AG08396 (cell line): ENCODE measurements around the gene ATP5F1D.

Source experiments
- DNase-seq: peaks from one replicate; pipeline ENCODE4 v3.0.0; 2012; ENCODE audit warnings: low spot score, mixed read lengths

Gene ATP5F1D

DNA sequence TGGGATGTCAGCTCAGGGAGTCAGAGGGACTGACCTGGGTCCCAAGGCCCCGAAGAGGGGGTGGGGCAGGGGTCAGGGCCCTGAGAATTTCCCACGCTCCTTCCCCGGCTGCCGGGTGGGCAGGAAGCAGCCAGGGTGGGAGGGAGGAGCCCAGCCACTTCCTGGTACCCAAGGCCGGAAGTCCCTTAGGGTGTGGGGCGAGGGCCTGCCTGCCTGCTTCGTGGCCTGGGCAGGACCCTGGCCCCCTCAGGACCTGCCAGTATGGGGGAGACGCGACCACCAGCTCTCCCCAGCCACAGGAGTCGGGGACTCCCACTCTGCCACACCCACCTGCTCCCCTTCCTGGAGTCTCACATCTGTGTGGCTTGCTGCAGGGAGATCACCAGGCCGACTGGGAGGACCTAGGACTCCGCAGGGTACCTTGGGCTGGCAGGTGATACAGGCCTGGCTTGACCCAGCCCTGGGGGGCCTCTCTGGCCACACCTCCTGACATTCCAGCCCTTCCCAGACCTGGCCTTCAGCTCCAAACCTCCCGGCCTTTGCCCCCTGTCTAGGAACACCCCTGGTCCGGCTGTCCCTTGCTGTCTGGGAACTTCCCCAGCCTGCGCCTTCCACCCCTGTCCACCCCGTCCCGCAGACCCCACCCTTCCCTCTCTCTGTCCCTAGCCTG, 17.8 kb downstream of the ATP5F1D start:
- no peak for DNase-seq

DNA sequence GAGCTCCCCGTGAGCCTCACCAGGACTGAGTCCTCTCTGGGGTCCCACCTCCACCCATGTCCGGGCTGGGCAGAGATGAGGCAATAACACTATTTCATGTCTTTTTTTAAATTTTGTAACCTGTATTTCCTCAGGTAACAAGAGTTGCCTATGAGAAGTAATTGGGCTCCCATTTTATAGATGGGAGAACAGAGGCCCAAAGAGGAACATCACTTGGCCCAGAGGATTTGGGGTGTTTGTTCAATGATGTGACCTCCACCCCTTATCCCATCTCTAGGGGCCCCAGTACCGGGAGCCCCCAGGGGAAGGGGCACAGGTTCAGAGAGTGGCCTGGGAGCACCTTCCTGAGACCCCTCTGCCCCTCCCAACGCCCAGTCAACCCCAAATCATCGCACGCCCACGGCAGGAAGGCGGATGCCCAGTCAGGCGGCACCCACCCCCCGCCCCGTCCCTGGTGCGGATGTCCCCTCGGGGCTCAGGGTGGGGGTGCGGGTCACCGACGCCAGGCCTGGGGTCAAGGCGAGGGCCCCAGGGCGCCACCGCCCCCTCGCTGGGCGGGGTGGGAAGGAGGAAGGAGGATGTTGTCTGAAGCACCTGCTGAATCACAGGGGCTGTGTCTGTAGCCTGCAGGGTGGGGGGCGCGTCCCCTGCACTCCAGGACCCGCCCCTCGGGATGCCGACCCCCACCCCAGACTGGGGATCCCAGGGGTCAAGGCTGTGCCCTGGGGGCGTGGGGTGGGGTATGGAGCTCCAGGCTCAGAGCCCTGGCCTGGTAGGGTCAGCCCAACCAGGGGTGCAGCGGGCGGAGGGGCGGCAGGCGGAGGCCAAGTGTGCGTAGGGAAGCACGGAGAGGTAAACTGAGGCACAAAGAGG, 18.6 kb downstream of the ATP5F1D start:
- no peak for DNase-seq

DNA sequence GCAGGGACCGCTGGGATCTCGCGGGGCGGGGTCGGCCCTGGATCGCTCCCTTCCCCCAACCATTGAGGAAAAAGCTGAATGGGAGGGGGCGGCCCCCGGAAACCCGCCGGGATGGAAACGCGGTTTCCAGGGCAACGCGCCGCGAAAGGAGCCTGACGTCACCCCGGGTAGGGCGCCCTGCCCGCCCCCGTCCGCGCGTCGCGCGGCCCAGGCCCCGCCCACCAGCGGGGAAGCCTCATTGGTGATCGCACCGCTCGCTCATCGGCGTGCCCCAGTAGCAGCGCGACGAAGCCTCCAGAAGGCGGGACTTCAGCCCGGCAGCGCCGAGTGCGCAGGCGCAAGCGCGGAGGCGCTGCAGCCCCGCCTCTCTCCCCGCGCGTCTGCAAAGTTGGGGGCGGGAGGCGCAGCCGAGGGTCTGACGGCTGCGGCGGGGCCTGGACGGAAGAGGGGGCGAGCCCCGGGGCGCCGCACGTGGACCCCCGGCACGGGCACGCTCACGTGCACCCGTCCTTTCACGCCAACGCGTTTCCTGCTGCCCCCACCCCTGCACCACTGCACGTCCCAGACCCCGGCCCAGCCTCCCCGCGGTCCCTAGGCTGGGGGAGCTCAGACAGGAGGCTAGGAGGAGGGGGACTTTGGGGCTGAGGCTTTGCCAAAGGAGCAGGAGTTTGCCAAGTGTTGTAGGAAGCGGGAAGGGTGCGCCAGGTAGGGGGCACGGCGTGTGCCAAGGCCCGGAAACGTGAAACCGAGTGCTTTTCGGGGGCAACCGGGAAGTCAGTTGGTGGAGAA, 19.4 kb downstream of the ATP5F1D start:
- DNase-seq = peak; percentile 97

DNA sequence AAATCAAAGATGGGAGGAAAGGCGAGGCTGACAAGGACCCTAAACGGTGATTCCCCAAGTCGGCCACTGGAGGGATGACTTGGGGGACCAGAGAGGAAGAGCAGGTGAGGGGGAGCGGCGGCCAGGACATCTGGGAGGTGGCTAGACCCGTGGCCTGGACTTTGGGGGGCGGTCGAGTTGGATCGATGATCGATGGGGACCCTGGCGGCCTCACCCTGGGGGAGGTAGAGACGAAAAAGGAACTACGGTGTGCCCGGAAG, 19.9 kb downstream of the ATP5F1D start:
- no peak for DNase-seq

DNA sequence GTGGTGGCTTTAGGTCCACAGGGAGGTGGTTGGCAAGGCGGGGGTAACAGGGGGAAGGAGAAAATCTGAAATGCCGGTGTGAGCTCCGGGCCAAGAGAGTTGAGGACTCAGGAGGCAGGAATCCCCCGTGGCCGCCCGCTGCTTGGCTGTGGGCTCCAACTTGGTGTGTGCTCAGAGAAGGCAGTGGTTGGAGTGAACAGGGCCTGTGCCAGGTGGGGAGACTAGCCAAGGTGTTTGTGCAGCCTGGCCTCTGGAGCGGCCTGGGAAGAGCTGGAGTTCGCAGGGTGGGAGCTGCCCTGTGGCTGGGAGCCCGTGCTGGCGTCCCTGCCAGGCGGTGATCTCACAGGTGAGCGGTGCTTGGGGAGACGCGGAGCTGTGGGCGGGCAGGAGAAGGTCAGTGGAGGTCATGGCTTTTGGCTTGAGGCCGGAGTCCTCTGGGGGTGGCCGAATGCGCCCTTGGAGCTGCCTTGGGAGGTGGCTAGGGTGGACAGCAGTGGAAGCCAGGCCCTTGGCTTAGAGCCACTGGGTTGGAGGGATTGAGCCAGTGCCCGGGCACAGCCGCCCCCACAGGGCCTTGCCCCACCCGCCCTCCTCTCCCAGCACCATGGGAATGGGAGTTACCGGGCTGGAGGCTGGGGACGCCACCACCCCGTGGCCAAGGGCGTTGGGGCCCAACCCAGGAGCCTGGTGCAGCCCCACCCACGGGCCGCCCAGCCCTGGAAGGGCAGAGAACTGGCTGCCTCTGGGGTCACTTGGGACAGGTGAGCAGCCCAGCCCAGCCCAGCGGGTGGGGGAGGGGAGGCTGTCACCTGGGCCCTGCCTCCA, 20.5 kb downstream of the ATP5F1D start:
- DNase-seq = no peak

DNA sequence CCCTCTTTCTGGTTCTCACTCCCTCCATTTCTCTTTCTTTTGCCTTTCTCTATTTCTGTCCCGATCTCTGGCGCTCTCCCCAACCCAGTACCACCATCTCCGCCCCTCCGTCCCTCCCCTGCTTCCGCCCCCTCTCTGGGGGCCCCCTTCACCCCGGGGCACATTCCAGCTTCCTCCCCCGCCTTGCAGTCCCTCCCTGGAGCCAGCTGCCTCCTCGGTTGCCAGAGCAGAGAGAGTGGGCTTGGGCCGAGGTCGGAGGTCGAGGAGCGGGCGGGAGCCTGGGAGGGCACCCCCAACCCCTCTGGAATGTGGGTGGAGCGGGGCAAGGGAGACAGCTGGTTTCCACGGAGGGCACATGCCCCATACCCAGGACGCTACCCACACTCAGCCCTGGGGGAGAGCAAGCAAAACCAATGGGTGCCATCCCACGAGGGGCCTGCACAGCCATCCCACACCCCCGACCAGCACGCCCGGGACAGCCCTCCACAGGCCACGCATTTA, 21.1 kb downstream of the ATP5F1D start:
- DNase-seq = no peak

DNA sequence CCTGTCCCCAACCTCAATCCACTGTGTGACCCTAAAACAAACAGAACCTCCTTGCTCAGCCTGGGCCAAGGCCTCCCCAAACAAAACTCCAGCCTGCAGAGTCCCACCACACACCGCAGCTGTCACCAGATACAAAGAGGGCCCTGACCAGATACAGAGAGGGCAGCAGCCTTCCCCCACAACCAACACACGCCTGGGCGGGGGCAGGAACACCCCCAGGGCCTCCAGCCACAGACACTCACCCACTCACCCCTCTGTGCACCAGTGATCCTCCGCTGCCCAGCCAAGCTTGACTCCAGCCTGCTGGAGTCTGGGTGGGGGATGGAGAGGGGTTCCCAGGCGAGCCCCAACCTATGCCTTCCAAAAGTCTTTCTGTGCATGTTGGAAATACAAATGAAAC, 21.6 kb downstream of the ATP5F1D start:
- DNase-seq = no peak

DNA sequence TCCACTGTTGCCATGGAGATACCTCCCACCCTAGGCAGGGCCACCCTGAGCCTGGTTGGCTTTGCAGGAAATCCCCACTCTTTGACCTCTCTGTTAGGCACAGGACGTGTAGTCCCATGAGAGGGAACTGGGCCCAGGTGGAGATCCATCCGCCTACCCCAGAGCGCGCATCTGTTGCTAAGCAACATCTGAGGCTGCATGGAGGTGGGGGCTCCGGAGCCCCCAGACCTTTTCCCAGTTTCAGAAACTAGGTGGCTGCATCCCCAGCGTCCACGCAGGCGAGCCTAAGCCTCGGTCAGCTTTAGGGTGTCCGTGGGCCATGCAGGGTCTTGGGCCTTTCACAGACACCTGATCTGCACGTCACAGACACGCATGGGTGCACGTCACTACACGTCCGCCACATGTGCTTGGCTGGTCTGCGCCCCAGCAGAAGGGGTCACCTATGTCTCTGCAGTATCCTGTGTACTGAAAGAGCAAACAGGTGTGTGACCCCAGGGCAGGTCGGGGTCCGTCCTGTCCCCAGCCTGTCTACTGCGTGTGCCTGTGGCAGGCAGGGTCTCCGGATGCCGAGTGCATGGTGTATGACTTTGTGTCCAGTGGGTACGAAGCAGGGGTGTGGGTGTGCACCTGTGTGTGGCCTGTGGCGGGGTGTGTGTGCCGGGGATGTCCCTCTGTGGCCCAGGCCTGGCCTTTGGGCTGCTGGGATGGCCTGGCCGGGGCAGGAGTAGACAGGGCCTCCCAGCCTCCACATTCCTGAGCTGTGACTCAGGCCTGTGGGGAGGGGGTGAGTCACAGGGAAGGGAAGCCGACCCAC, 23.5 kb downstream of the ATP5F1D start:
- peak; percentile 90 for DNase-seq

DNA sequence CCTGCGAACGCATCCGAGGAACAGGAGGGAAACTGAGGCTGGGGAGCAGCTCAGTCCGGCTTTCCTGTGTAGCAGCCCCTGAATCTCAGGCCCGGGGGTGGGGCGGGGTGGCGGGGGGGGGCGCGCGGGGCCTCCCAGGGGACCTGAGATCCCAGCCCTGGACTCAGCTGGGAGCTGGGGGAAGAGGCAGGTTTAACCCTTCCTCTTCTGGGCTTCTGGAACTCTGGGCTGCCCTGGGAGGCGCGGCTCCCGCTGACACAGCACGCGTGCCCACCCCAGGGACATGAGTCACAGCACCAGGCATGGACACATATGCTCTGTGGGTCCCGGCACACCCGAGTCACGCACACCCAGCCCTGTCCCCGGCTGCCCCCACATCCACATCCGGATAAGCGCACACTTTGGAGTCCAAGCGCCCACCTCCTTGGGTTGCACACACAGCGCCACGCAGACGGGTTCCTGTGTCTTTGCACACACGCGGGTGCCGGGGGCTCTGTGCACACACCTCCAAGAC, 24.1 kb downstream of the ATP5F1D start:
- DNase-seq = peak; percentile 86

DNA sequence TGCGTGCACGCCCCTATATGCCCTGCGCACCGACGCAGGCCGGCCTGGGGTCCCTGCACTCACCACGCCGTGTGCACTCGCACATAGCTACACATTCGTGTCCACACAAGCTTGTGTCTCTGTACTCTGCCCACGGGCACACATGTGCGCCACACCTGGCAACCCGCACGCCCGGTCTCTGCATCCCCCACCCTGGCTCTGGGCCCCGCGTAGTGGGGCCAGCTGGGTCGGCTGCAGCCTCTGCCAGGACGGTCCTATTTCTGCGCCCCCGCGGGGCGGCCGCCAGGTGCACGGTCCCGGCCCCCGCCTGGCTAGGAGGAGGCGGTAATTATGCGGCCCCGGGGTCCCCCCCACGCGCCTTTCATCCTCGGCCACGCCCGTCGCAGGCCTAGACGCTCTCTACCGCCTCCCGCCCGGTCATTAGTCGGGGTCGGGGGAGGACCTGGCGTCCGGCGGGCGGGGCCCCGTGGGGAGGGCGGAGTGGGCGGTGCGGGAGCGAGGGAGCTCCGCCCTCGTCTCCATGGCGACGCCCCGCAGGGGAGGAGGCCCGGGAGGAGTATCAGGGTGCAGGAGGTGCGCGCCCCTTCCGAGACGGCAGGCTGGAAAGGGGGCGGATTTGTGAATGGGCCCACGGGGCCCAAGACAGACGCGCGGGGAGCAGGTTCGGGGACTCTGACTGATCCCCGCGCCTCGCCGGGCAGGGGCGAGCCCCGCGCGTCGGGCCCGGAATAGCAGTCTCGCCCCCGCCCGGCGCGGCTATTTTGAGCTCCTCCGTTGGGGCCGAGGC, 24.8 kb downstream of the ATP5F1D start:
- DNase-seq = peak; percentile 94

DNA sequence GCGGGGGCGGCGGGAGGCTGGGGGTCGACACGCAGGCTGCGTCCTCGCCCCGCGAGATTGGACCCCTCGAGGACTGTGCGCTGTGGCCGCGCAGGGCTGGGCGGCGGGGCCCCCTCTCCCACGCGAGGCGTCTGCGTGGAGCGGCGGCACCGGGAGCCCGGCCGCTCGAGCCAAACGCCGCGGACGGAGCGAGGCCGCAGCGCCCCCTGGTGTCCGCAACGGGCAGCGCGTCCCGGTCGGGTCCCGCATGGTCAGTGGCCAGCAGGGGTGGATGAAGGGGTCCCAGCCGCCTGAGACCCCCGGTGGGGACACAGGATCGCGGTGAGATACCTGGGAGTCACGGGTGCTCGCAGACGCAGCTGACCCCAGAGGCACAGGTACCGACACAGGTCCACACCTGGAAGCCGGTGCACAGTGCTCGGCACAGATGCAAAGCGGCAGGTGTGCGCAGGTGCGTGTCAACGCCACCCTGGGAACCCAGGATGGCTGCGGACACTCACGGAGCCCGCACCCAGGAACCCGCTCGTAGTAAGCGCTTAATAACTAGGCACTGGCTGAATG, 25.4 kb downstream of the ATP5F1D start:
- DNase-seq = peak; percentile 78

DNA sequence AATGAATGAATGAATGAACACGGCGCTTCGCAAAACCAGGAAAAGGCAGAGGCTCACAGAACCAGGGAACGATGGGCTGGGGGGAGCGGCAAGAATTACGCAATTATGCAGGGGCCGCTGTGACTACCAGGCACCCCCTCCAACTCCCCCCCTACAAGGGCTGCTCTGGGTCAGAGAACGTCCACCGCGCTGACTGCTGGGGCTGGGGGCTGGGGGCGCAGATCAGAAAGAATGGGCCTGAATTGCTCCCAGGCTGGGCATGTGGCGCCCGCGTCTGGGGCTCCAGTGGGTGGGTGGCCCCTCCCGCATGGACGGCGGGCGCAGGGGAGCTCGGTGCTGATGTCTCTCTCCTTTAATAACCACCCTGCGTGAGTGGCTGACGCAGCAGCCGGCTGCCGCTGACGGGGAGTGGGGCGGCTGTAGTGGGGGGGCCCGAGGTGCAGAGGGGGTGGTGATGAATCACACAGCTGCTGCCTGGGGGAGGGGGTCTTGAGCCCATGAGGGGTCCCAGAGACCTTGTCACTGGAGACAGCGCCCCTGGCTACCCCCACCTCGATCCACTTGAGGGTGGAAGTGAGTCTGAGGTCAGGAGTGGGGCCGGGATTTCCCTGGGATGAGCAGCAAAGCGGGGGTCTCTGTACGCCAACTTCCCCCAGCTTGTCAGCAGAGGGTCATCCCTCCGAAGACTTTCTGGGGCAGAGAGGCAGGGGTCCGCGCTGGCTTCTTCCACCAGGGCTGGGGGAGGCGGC, 26.1 kb downstream of the ATP5F1D start:
- DNase-seq = no peak

DNA sequence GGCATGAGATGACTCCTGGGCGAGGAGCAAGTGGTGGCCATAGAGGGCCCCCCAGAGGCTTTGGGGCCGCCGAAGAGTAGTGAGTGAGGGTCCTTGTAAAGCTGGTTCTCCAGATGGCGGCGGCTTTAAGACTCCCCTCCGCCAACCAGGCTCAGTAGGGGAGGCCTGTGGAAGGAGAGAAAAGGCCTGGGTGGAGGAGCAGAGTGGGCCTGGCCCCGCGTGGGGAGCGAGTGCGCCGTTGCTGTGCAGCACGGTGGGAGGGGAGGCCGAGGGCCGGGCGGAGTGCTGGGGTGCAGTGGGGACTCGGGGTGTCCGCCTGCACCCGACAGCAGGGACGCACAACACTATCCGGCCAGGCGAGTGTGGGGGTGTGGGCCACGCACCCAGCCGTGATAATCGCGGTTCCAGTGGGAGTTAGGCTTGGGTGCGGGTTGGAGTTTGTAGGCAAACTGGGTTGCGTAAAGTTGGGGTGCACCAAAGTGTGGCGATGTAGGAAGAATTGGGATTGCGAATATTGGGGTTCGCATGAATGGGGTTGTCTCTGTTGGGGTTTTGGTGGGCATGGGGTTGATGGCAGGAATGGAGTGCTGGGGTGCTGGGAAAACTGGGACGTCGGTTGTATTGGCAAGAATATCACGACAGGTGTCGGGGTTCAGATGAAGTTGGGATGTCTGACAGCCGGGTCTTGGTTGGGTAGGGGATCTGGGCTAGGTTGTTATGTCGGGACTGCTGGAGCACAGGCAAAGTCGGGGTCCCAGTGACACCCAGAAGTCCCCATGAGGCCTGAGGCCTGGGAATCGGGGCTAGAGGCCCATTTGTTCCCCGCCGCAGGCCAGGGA, 26.9 kb downstream of the ATP5F1D start:
- no peak for DNase-seq

DNA sequence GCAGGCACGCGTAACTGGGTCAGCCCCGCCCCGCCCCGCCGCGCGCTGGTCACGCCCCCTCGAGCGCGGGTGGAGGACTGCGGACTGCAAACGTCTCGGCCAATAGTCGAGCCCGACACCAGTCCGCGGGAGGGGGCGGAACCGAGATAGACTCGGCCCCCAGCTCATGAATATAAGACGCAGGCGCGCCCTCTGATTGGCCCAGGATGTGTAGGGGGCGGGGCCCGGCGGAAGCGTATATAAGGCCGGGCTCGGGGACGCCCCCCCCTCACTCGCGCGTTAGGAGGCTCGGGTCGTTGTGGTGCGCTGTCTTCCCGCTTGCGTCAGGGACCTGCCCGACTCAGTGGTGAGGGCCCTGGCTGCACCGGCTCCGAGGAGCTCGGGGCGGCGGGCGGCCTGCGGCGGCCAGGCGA, 27.5 kb downstream of the ATP5F1D start, which contains the start of gene CIRBP:
CIRBP (plus strand) TSS at position 268 of the 413 bp plus-strand sequence. CDS start 1,602 bp downstream, outside the sequence.
- peak; percentile 99 for DNase-seq

DNA sequence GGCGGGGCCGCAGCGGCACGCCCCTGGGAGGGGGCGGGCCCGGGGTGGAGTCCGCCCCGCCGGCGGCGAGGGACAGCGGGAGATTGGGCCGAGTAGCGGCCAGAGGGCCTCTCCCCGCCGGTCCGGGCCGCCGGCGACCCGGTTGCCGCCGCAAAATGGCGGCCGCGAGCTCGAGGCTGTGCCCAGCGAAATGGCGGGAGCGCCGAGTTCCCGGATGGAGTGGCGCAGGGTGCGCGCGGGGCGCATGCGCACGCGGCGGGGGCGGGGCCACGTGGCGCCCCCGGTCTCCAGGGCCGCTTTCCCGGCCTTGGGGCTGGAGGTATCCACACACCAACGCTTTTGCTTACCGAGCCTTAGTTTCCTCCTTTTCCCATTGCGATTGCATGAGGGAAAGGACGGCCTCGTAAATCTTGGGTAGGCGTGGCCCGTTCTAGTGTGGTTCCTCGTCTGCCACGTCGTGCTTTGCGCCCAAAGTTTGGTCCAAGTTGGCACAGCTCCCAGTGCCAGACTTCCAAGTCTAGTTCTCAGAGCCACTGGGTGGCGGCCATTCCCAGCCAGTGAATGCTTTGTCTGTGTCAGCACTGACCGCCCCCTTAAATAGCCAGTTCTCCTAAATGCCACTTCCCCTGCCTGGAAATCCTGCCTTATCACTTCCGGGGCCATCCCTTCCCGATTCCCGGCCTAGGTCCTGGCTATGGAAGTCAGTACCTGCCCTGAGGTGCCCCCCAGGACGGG, 28.1 kb downstream of the ATP5F1D start:
- peak; percentile 94 for DNase-seq

DNA sequence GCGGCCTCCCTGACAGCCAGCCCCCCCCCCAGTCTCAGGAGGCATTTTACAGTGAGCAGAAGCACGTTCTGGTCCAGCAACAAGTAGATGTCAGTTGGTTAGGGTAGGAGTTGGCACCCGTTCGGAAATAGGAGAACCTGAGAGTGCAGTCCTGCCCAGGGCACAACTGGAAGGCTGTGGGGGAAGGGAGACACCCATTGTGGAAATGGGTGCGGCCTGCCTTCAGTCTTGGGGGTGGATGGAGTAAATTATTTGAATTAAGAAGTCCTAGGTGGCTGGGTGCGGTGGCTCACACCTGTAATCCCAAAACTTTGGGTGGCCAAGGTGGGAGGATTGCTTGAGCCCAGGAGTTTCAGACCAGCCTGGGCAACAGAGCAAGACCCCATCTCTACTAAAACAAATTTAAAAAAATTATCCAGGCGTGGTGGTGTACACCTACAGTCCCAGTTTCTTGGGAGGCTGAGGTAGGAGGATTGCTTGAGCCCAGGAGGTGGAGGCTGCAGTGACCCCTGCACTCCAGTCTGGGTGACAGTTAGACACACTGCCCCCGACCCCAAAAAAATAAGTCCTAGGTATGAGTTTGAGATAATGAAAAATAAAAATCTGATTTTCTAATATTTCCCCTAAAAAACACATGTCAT, 28.8 kb downstream of the ATP5F1D start:
- DNase-seq = no peak
